ENCODE data around the gene NT5DC4. TPM values are rescaled to one million over a fixed set of nuclear protein-coding genes. Genes with fewer than 3 reads are reported as not detected.

NT5DC4 gene
- total RNA-seq, 4 donors from 2014 or later = not detected

DNA sequence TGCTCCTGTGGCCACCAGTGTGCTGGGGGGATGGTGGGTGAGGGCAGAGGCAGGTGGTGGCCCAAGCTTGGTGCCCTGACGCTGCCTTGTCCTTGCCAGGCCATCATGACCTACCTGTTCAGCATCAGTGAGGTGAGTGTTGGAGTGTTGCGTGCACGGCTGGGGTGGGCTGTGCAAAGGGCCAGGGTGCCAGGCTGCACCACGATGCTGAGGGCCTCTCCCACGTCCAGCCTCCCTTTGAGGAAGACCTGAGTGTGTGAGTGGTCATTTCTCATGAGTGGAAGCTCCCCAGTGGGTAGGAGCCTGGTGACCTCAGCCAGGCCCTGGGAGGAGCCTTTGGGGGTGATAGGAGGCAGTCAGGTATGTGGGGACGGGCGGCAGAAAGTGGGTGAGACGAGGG lies 3.2 kb downstream of the NT5DC4 start:
- intact Hi-C loops (cut with DNase I) = no loop called here
- Histone ChIP-seq H3K36me3 (no peaks in the 10 kb centered on the region), H3K4me3 (no peak overlapping the region), H3K27ac (replicated peaks in 1 of 4) (no peak overlapping the region), H3K4me1 (peaks cover 0 to 8% (median 6%) of the 10 kb centered on the region in 4 donors), H3K27me3 (peaks cover 0 to 18% (median 0%) of the 10 kb centered on the region in 4 donors), H3K9me3 (no peaks in the 10 kb centered on the region)
- TF ChIP-seq POLR2A (IDR thresholded peaks at IDR 0.05; ENCODE audit: low read depth) = no peak
- TF ChIP-seq POLR2AphosphoS5 (IDR thresholded peaks at IDR 0.05) = no peak
- TF ChIP-seq EP300 (IDR thresholded peaks at IDR 0.05) = no peak
- no peak for TF ChIP-seq CTCF (IDR thresholded peaks at IDR 0.05)
- 100% methylated on average over 3 of the region's 8 CpGs for WGBS
- no peak for DNase-seq (ENCODE audit: extremely low spot score)

- Histone ChIP-seq H3K27ac (replicated peaks in 1 of 4) (no peak overlapping the region), H3K4me3 (no peak overlapping the region), H3K36me3 (no peaks in the 10 kb centered on the region), H3K4me1 (peaks cover 0 to 8% (median 6%) of the 10 kb centered on the region in 4 donors), H3K9me3 (no peaks in the 10 kb centered on the region), H3K27me3 (peaks cover 0 to 18% (median 0%) of the 10 kb centered on the region in 4 donors)
- intact Hi-C loops (cut with DNase I) = loop anchor here (5.0 kb wide), 1 partner anchor 243 kb away; the partner anchor contains the start of gene TTL
- WGBS = 84% methylated on average over 19 of the region's 21 CpGs
- TF ChIP-seq POLR2AphosphoS5 (IDR thresholded peaks at IDR 0.05) = no peak
- TF ChIP-seq CTCF (IDR thresholded peaks at IDR 0.05) = no peak
- TF ChIP-seq POLR2A (IDR thresholded peaks at IDR 0.05; ENCODE audit: low read depth) = no peak
- TF ChIP-seq EP300 (IDR thresholded peaks at IDR 0.05) = no peak
- peak; percentile 90 for DNase-seq (ENCODE audit: extremely low spot score)
Measured at GRCh38 chr2:112724591-112725525, 4.0 kb downstream of the NT5DC4 start.

- DNase-seq (ENCODE audit: extremely low spot score) = peak; percentile 86
Measured at GRCh38 chr2:112725545-112726457, 5.0 kb downstream of the NT5DC4 start.

More at GRCh38 chr2:112725545-112726457, 5.0 kb downstream of the NT5DC4 start:
- Histone ChIP-seq H3K27me3 (peaks cover 0 to 18% (median 0%) of the 10 kb centered on the region in 4 donors), H3K36me3 (no peaks in the 10 kb centered on the region), H3K4me1 (peaks cover 0 to 8% (median 6%) of the 10 kb centered on the region in 4 donors), H3K4me3 (no peak overlapping the region), H3K9me3 (no peaks in the 10 kb centered on the region), H3K27ac (replicated peaks in 1 of 4) (no peak overlapping the region)
- intact Hi-C loops (cut with DNase I) = loop anchor here (1.0 to 5.0 kb wide), 3 partner anchors 99 to 244 kb away; partner anchors contain the start of gene TTL
- 75% methylated on average over 6 of the region's 15 CpGs for WGBS
- TF ChIP-seq EP300 (IDR thresholded peaks at IDR 0.05) (no peak), CTCF (IDR thresholded peaks at IDR 0.05) (no peak), POLR2A (IDR thresholded peaks at IDR 0.05; ENCODE audit: low read depth) (no peak), POLR2AphosphoS5 (IDR thresholded peaks at IDR 0.05) (no peak)
